Neuronal stem cell (in vitro differentiated cells): ENCODE data around the gene CDH12.

Experiments
- DNase-seq: peaks from one replicate; pipeline ENCODE4 v3.0.0-alpha.2; 2013; ENCODE audit warnings: low spot score
- H2AFZ ChIP-seq: one replicate; pipeline ENCODE4 v1.6.1; 2013; ENCODE audit warnings: mild to moderate bottlenecking, low read length, inconsistent platforms
- H2AK5ac ChIP-seq: 2 replicates; pipeline ENCODE4 v1.6.1; 2013; ENCODE audit warnings: low read depth, mild to moderate bottlenecking, inconsistent platforms, low read length, moderate library complexity, mixed read lengths
- H2BK120ac ChIP-seq: 2 replicates; pipeline ENCODE4 v1.6.1; 2013; ENCODE audit warnings: low read depth, mild to moderate bottlenecking, inconsistent platforms, low read length, moderate library complexity, mixed read lengths
- H2BK12ac ChIP-seq: one replicate; pipeline ENCODE4 v1.6.1; 2013; ENCODE audit warnings: low read length, inconsistent platforms
- H2BK15ac ChIP-seq: 2 replicates; pipeline ENCODE4 v1.6.1; 2013; ENCODE audit warnings: mild to moderate bottlenecking, low read length, inconsistent platforms, mixed read lengths
- H2BK5ac ChIP-seq: one replicate; pipeline ENCODE4 v1.6.1; 2013; ENCODE audit warnings: inconsistent platforms, mild to moderate bottlenecking, low read length, moderate library complexity
- H3K14ac ChIP-seq: one replicate; pipeline ENCODE4 v1.6.1; 2013; ENCODE audit warnings: low read length, inconsistent platforms
- H3K18ac ChIP-seq: 2 replicates; pipeline ENCODE4 v1.6.1; 2013; ENCODE audit warnings: low read length, inconsistent platforms
- H3K23ac ChIP-seq: 2 replicates; pipeline ENCODE4 v1.6.1; 2013; ENCODE audit warnings: low read depth, mild to moderate bottlenecking, mixed read lengths, low read length, inconsistent platforms; ENCODE audit not compliant: poor library complexity
- H3K27ac ChIP-seq: replicated peaks from 3 replicates; pipeline ENCODE4 v1.5.1; 2013; ENCODE audit warnings: low read length, inconsistent platforms
- H3K27me3 ChIP-seq, 3 experiments: 2 replicates each; pipeline ENCODE4 v1.6.1; 2013; ENCODE audit warnings: low read length in 3 of 3, mild to moderate bottlenecking in 2 of 3, inconsistent platforms in 1 of 3, low read depth in 1 of 3, mixed read lengths in 1 of 3, moderate library complexity in 1 of 3; ENCODE audit not compliant: control insufficient read depth in 3 of 3, insufficient read depth in 3 of 3
- H3K36me3 ChIP-seq, 2 donors: replicated peaks in 1 of 2; 2 replicates each; pipeline ENCODE4 v1.6.1; 2013; ENCODE audit warnings: low read length in 2 of 2; ENCODE audit not compliant: control insufficient read depth in 2 of 2, insufficient read depth in 2 of 2
- H3K4ac ChIP-seq: 2 replicates; pipeline ENCODE4 v1.6.1; 2013; ENCODE audit warnings: inconsistent platforms, mild to moderate bottlenecking, low read length, moderate library complexity
- H3K4me1 ChIP-seq, 2 donors: 1 replicate in 1 of 2; 2 replicates in 1 of 2; pipeline ENCODE4 v1.6.1; 2013; ENCODE audit warnings: low read length in 2 of 2, low read depth in 1 of 2; ENCODE audit not compliant: control insufficient read depth in 2 of 2, insufficient read depth in 1 of 2
- H3K4me2 ChIP-seq: one replicate; pipeline ENCODE4 v1.6.1; 2013; ENCODE audit warnings: mild to moderate bottlenecking, low read length, inconsistent platforms; ENCODE audit not compliant: insufficient read depth, poor library complexity, severe bottlenecking
- H3K4me3 ChIP-seq, 2 donors: 2 replicates each; pipeline ENCODE4 v1.5.1; 2013; ENCODE audit warnings: low read length in 2 of 2, mild to moderate bottlenecking in 2 of 2, inconsistent platforms in 1 of 2, moderate library complexity in 1 of 2
- H3K79me1 ChIP-seq: one replicate; pipeline ENCODE4 v1.6.1; 2013; ENCODE audit warnings: low read depth, mild to moderate bottlenecking, inconsistent platforms, low read length, moderate library complexity
- H3K9ac ChIP-seq: one replicate; pipeline ENCODE4 v1.6.1; 2013; ENCODE audit warnings: mild to moderate bottlenecking, low read depth, low read length, inconsistent platforms; ENCODE audit not compliant: poor library complexity
- H3K9me3 ChIP-seq, 2 donors: replicated peaks in 1 of 2; 2 replicates each; pipeline versions ENCODE3 to v1.6.1; 2013; ENCODE audit warnings: low read length in 2 of 2, mild to moderate bottlenecking in 2 of 2, inconsistent platforms in 1 of 2, low read depth in 1 of 2, mixed read lengths in 1 of 2, moderate library complexity in 1 of 2; ENCODE audit not compliant: control insufficient read depth in 2 of 2, insufficient read depth in 1 of 2
- H4K8ac ChIP-seq: one replicate; pipeline ENCODE4 v1.6.1; 2013; ENCODE audit warnings: low read depth, mild to moderate bottlenecking, inconsistent platforms, low read length, moderate library complexity
- H4K91ac ChIP-seq: one replicate; pipeline ENCODE4 v1.6.1; 2013; ENCODE audit warnings: low read length, low read depth, mild to moderate bottlenecking, inconsistent platforms; ENCODE audit not compliant: poor library complexity
- WGBS, 2 donors: extraction: QIAGEN DNeasy Blood & Tissue Kit; methylation state at CpG; one replicate each; pipeline ENCODE4 v1.1.7; 2013; ENCODE audit warnings: missing lambda C conversion rate in 2 of 2, mixed read lengths in 1 of 2; ENCODE audit not compliant: insufficient read length in 2 of 2, insufficient replicate concordance in 1 of 2; ENCODE audit errors: extremely low coverage in 2 of 2; 5-methylcytosine and 5-hydroxymethylcytosine counted together

The CDH12 gene

GRCh38 chr5:22590677-22591268 is 262.4 kb downstream of the CDH12 start:
- H4K8ac ChIP-seq = no peak overlapping the region
- WGBS, 2 donors = no CpG with 5 or more reads among the region's 4 CpGs
- H2BK12ac ChIP-seq = no peak overlapping the region
- no peaks in the 10 kb centered on the region for H3K9me3 ChIP-seq
- H3K79me1 ChIP-seq = no peaks in the 10 kb centered on the region
- H3K36me3 ChIP-seq = no peaks in the 10 kb centered on the region
- H2BK15ac ChIP-seq = no peak overlapping the region
- no peak overlapping the region for H3K4ac ChIP-seq
- no peaks in the 10 kb centered on the region for H3K27me3 ChIP-seq
- no peak overlapping the region for H3K18ac ChIP-seq
- H2AK5ac ChIP-seq = no peak overlapping the region
- no peak overlapping the region for H3K4me3 ChIP-seq
- no peak overlapping the region for H3K14ac ChIP-seq
- H4K91ac ChIP-seq = no peak overlapping the region
- H2AFZ ChIP-seq = no peak overlapping the region
- H3K27ac ChIP-seq = no peak overlapping the region
- no peak for DNase-seq
- H3K9ac ChIP-seq = no peak overlapping the region
- no peak overlapping the region for H3K4me2 ChIP-seq
- H3K4me1 ChIP-seq = no peaks in the 10 kb centered on the region
- no peak overlapping the region for H3K23ac ChIP-seq
- no peak overlapping the region for H2BK120ac ChIP-seq
- no peak overlapping the region for H2BK5ac ChIP-seq

GRCh38 chr5:22577711-22578110 is 275.4 kb downstream of the CDH12 start:
- Histone ChIP-seq H2AFZ (no peak overlapping the region), H2BK120ac (no peak overlapping the region), H2AK5ac (no peak overlapping the region), H2BK5ac (no peak overlapping the region), H3K9ac (no peak overlapping the region), H3K14ac (no peak overlapping the region), H3K4ac (no peak overlapping the region), H3K36me3 (no peaks in the 10 kb centered on the region), H4K91ac (no peak overlapping the region), H3K4me1 (no peaks in the 10 kb centered on the region), H3K79me1 (no peaks in the 10 kb centered on the region), H3K4me2 (no peak overlapping the region), H3K18ac (no peak overlapping the region), H3K9me3 (no peaks in the 10 kb centered on the region), H2BK12ac (no peak overlapping the region), H3K23ac (no peak overlapping the region), H3K27me3 (no peaks in the 10 kb centered on the region), H4K8ac (no peak overlapping the region), H3K27ac (no peak overlapping the region), H2BK15ac (no peak overlapping the region), H3K4me3 (no peak overlapping the region)
- DNase-seq = no peak
- WGBS, 2 donors = no CpG with 5 or more reads among the region's 1 CpG

- H2BK15ac ChIP-seq = no peak overlapping the region
- no peaks in the 10 kb centered on the region for H3K4me1 ChIP-seq
- no peak overlapping the region for H3K23ac ChIP-seq
- no peak overlapping the region for H2AFZ ChIP-seq
- no peak overlapping the region for H3K14ac ChIP-seq
- H3K27me3 ChIP-seq = no peaks in the 10 kb centered on the region
- H3K18ac ChIP-seq = no peak overlapping the region
- H3K9me3 ChIP-seq = no peaks in the 10 kb centered on the region
- H2AK5ac ChIP-seq = no peak overlapping the region
- H3K27ac ChIP-seq = no peak overlapping the region
- no peak overlapping the region for H2BK12ac ChIP-seq
- H3K9ac ChIP-seq = no peak overlapping the region
- no peak overlapping the region for H3K4me3 ChIP-seq
- H3K36me3 ChIP-seq = no peaks in the 10 kb centered on the region
- no peak overlapping the region for H4K8ac ChIP-seq
- DNase-seq = no peak
- no peak overlapping the region for H2BK5ac ChIP-seq
- no peaks in the 10 kb centered on the region for H3K79me1 ChIP-seq
- no peak overlapping the region for H3K4me2 ChIP-seq
- no peak overlapping the region for H4K91ac ChIP-seq
- H3K4ac ChIP-seq = no peak overlapping the region
- no peak overlapping the region for H2BK120ac ChIP-seq
- no CpG with 5 or more reads among the region's 5 CpGs for WGBS, 2 donors
Observed at GRCh38 chr5:22577006-22577405, 276.1 kb downstream of the CDH12 start.

DNA sequence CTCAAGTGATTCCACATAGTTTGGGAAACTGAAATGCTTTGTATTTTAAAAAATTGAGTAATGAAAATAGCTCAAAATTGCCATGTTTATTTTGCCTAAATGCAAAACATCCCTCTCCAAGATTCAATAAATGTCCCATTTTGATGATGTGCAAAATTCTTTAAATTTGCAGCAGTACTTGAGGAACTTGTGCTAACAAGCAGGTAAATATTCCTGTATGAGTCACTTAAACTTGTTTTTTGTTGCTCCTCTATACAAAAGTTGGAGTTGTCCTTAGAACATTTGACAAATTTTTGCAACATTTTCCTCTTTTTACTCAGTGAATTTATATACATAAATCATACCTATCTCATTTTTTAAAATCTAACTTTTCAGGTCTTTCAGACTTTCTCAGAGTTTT is 280.2 kb downstream of the CDH12 start:
- Histone ChIP-seq H3K4me3 (no peak overlapping the region), H4K8ac (no peak overlapping the region), H2AFZ (no peak overlapping the region), H3K23ac (no peak overlapping the region), H3K27ac (no peak overlapping the region), H3K14ac (no peak overlapping the region), H4K91ac (no peak overlapping the region), H3K36me3 (no peaks in the 10 kb centered on the region), H3K4me2 (no peak overlapping the region), H3K9ac (no peak overlapping the region), H3K4me1 (no peaks in the 10 kb centered on the region), H2BK12ac (no peak overlapping the region), H3K9me3 (no peaks in the 10 kb centered on the region), H3K27me3 (no peaks in the 10 kb centered on the region), H3K79me1 (no peaks in the 10 kb centered on the region), H2BK15ac (no peak overlapping the region), H3K18ac (no peak overlapping the region), H2BK120ac (no peak overlapping the region), H2AK5ac (no peak overlapping the region), H3K4ac (no peak overlapping the region), H2BK5ac (no peak overlapping the region)
- no peak for DNase-seq
